Measurements from ENCODE around the gene LIPM.
A peak's percentile ranks its signal among the peaks of the same experiment; 100 is the strongest.

LIPM gene

GRCh38 chr10:88763441-88763840, 39.1 kb upstream of the LIPM start:
- no peak for TF ChIP-seq CTCF (conservative IDR thresholded peaks at IDR 0.05; ENCODE audit: low read depth, low read length)
- no peak overlapping the region for H3K4me3 ChIP-seq (ENCODE audit: low read depth, low read length)
- DNase-seq (ENCODE audit: low read depth), result no peak

GRCh38 chr10:88764110-88764509, 38.4 kb upstream of the LIPM start:
- no peak for DNase-seq (ENCODE audit: low read depth)
- no peak for TF ChIP-seq CTCF (conservative IDR thresholded peaks at IDR 0.05; ENCODE audit: low read depth, low read length)
- H3K4me3 ChIP-seq (ENCODE audit: low read depth, low read length), result no peak overlapping the region

GRCh38 chr10:88765816-88766215, 36.7 kb upstream of the LIPM start:
- DNase-seq (ENCODE audit: low read depth), result no peak
- TF ChIP-seq CTCF (conservative IDR thresholded peaks at IDR 0.05; ENCODE audit: low read depth, low read length), result no peak
- H3K4me3 ChIP-seq (ENCODE audit: low read depth, low read length), result no peak overlapping the region

- no peak for DNase-seq (ENCODE audit: low read depth)
- TF ChIP-seq CTCF (conservative IDR thresholded peaks at IDR 0.05; ENCODE audit: low read depth, low read length), result no peak
- H3K4me3 ChIP-seq (ENCODE audit: low read depth, low read length), result no peak overlapping the region
These were observed 33.1 kb upstream of the LIPM start for GRCh38 chr10:88769384-88769783.

GRCh38 chr10:88781206-88781605, 21.3 kb upstream of the LIPM start:
- DNase-seq (ENCODE audit: low read depth), result no peak
- H3K4me3 ChIP-seq (ENCODE audit: low read depth, low read length), result no peak overlapping the region
- no peak for TF ChIP-seq CTCF (conservative IDR thresholded peaks at IDR 0.05; ENCODE audit: low read depth, low read length)

GRCh38 chr10:88782222-88782621, 20.3 kb upstream of the LIPM start:
- no peak for DNase-seq (ENCODE audit: low read depth)
- no peak for TF ChIP-seq CTCF (conservative IDR thresholded peaks at IDR 0.05; ENCODE audit: low read depth, low read length)
- no peak overlapping the region for H3K4me3 ChIP-seq (ENCODE audit: low read depth, low read length)

GRCh38 chr10:88783724-88784123, 18.8 kb upstream of the LIPM start:
- peak; percentile 64 for DNase-seq (ENCODE audit: low read depth)
- no peak overlapping the region for H3K4me3 ChIP-seq (ENCODE audit: low read depth, low read length)
- no peak for TF ChIP-seq CTCF (conservative IDR thresholded peaks at IDR 0.05; ENCODE audit: low read depth, low read length)
